H1 (cell line): ENCODE data around the gene YAP1.

Source experiments
- ATF2 ChIP-seq: IDR thresholded peaks from 2 replicates; pipeline ENCODE4 v1.6.1; 2012; ENCODE audit warnings: low read length, inconsistent platforms
- CEBPB ChIP-seq: IDR thresholded peaks from 2 replicates; pipeline ENCODE4 v1.6.1; 2012; ENCODE audit warnings: low read depth, low read length
- CTCF ChIP-seq, 3 experiments: IDR thresholded peaks; 1 replicate in 2 of 3; 2 replicates in 1 of 3; pipeline versions ENCODE4 v1.5.1 to v1.6.1; 2011; ENCODE audit warnings: low read length in 3 of 3, mild to moderate bottlenecking in 3 of 3, inconsistent platforms in 2 of 3, low read depth in 1 of 3, moderate library complexity in 1 of 3; ENCODE audit not compliant: insufficient read depth in 1 of 3; ENCODE audit errors: control extremely low read depth in 1 of 3
- JUN ChIP-seq: IDR thresholded peaks from 2 replicates; pipeline ENCODE4 v1.6.1; 2011; ENCODE audit warnings: low read depth, mild to moderate bottlenecking, improper control_type of control experiment, low read length
- MAX ChIP-seq: IDR thresholded peaks from 2 replicates; pipeline ENCODE4 v1.6.1; 2012; ENCODE audit warnings: inconsistent platforms
- POLR2A ChIP-seq, 2 experiments: IDR thresholded peaks; 1 replicate in 1 of 2; 2 replicates in 1 of 2; pipeline ENCODE4 v1.6.1; 2011; ENCODE audit warnings: low read depth in 2 of 2, low read length in 2 of 2, mild to moderate bottlenecking in 2 of 2; ENCODE audit errors: control extremely low read depth in 1 of 2
- POLR2AphosphoS5 ChIP-seq: IDR thresholded peaks from 2 replicates; pipeline ENCODE4 v1.6.1; 2011; ENCODE audit warnings: low read depth, low read length
- SAP30 ChIP-seq: fragments of 300-600 bp; sonication (generic); IDR thresholded peaks from 2 replicates; pipeline ENCODE4 v1.7.1; 2012; ENCODE audit warnings: low read length, moderate library complexity, mild to moderate bottlenecking, inconsistent platforms; ENCODE audit not compliant: insufficient read depth, insufficient replicate concordance
- SIN3A ChIP-seq, 2 experiments: IDR thresholded peaks in 1 of 2; conservative IDR thresholded peaks in 1 of 2; 2 replicates each; pipeline ENCODE4 v1.6.1; 2011 to 2012; ENCODE audit warnings: low read length in 2 of 2, improper control_type of control experiment in 1 of 2, low read depth in 1 of 2, mild to moderate bottlenecking in 1 of 2
- TCF12 ChIP-seq: IDR thresholded peaks from 2 replicates; pipeline ENCODE4 v1.6.1; 2011; ENCODE audit warnings: low read depth, mild to moderate bottlenecking, low read length

- TF ChIP-seq CTCF (IDR thresholded peaks at IDR 0.05; ENCODE audit: control extremely low read depth in 1 of 3, insufficient read depth in 1 of 3, low read depth in 1 of 3, low read length in 3 of 3) (no peak), POLR2A (IDR thresholded peaks at IDR 0.05; ENCODE audit: control extremely low read depth in 1 of 2, low read depth in 2 of 2, low read length in 2 of 2) (no peak), CEBPB (no peak), MAX (no peak), JUN (no peak), POLR2AphosphoS5 (no peak), ATF2 (no peak), SIN3A (conservative IDR thresholded peaks at IDR 0.05 in 1 of 2, IDR thresholded peaks at IDR 0.05 in 1 of 2; ENCODE audit: low read depth in 1 of 2, low read length in 2 of 2) (no peak), TCF12 (no peak), SAP30 (no peak)
Observed at GRCh38 chr11:102062106-102062505, 48.1 kb upstream of the YAP1 start.
